ENCODE measurements around the gene RASSF5.
A peak's percentile ranks its signal among the peaks of the same experiment; 100 is the strongest.
"Not testable (repeated sequence)": the region's sequence is repeated elsewhere in the genome, so short reads cannot be mapped to it uniquely, and the experiment has no call there.

The RASSF5 gene

DNA sequence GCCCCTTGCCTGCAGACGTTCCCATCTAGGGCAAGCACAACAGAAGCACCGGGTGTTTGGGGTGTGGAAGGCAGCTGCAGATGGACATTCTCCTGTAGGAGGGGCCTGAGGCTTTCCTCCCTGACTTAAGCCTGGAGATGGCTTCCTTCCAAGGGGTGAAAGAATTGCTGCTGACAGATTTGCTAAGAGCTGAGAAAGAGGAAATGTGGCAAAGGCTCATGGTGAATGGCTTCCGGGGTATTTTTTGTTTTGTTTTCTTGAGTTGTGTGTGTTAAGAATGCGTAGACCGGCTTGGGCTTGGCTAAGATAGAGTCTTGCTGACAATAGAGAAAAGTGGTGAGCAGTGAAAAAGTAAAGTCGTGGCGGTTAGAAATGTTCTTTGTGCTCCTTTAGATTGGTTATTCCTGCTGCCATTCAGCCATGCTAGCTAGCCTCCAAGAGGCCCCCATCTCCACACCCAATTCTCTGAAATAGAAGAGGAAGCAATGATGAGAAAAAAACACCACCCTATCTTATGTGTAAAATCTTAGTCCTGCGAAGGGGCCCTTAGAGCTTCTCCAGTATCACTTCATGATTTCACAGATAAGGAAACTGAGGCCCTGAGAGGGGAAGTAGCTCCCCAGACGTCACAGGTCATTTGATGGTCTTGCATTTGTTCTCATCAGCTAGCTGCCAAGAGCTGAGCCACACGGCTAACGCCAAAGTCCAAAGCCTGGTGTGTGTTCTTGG is 68.0 kb downstream of the RASSF5 start:
- DNase-seq, result no peak

DNA sequence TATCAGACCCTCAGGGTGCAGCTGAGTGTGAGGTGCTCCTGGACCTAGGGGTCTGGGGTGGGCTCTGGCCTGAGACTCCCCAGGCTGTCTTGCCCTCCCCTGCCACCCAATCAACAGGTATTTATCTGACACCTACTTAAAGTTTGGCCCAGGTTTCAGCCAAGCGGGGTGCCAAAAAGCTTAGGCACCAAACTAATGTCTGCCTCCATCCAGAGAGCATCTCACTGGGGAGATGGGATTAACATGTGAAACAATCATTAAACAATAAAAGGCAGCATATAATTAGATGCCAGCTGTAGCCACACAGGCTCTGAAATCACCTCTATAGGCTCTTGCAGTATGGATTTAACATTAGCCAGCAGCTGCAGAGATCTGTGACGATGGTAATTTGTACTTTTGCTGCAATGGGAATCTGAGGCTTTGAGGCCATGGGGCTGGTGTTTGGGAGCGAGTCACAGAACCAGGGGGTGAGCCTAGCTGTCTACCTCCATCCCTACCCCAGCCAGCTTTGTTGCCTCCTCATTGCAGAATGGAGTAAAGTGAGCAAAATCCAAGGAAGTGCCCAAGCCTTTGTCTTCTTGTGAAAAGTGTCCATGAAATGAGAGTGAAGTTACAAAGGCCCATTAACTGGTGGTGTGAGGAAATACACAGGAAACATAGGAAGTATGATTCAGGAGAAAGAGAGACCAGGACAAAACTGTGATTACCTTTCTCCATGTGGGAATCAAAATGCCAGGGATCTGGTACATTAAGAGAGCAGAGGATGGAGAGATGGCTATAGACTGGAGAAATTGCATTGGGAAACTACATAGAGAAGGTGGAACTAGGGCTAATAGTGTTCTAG is 68.8 kb downstream of the RASSF5 start:
- DNase-seq, result peak; percentile 74

DNA sequence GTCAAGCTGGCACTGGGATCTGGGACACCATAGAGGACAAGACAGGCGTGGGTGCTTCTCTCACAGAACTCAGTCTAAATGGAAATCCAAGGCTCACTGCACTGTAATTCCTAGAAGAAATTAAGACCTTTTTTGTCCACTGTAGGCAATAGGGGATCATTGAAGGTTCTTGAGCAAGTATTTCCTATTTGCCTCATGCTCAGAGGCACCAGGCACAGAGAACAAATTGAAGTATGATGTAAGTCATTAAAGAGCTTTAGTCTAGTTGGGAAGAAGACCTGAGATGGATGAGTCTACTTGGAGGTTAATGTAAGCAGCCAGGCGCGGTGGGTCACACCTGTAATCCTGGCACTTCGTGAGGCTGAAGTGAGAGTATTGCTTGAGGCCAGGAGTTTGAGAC is 70.3 kb downstream of the RASSF5 start:
- DNase-seq, result no peak

DNA sequence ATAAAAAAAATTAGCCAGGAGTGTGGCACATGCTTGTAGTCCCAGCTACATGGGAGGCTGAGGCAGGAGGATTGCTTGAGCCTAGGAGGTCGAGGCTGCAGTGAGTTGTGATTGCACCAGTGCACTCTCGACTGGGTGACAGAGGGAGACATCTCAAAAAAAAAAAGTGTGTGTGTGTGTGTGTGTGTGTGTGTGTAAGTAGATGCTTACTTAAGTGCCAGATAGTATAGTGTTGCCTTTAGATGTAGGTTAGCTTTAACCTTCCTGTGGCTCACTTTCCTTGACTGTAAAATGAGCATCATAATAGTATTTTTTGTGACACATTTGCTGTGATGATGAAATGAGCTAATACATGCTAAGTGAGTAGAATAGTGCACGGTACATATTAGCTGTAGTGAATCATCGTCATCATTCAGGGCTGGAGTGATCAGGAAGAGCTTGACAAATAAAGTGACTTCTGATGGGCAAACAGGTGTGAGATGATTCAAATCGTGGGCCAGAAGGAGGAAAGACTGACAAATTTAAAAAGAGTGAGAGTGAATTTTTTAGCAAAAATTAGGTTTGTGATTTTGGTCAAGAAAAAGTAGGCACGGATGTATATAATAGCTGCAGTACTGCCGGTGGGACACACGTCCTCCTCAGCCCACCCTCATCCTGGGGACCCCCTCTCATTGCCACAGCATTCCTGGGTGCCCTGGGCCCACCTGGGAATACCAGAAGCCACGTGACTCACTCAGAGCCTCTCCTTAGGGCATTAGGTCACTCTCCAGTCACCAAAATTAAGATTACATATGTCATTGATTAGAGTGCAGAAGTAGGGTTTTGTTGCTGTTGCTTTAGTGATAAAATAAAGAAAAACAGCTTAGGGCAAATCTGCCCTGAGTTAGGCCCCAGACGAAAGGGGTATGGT is 71.0 kb downstream of the RASSF5 start:
- no peak for DNase-seq

DNA sequence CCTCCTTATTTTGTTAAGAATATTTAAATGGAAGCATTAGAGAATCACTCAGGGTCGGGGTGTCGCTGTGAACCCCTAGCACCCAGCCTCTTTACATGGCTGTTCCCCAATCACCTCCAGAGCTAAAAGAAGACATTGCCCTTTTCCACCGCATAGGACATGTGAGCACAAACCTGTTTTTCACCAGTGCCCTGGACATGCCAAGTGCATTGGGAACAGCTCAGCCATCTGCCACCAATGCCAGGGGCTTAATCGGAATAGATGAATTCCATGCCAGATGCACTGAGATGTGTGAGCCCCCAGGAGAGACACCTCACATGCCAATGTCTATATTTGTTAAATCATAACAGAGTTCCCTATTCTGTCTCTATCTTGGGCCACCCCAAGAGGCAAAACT is 71.6 kb downstream of the RASSF5 start:
- DNase-seq, result no peak

DNA sequence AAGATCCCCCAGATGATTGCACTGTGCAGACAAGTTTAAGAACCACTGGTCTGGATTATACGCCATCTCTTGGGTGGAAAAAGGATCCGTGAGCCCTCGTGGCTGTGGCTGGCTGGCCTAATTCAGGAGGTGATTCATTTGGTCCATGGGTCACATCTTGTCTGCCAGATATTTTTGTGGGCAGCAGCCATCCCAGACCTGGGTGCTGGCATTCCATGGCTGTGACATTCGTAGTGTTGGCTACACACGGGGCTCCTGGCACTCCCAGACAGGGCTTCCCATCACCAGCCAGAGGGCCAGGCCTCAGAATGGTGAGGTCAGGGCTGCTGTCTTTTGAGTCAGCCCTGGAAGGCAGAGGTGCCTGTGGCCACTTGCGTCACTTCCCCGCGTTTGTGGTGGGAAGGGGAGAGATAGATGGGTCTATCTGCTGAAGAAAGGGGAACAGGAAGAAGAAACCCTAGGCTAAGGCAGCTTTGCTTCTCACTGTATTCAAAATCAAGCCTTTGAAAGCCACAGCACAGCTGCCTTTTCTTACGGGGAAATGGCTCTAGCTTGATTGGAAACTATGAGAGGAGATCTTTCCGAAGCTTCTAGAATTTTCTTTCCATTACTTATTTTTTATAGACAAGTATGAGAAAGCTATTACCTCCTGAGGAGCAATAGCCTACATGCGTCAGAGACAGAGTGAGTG is 72.6 kb downstream of the RASSF5 start:
- DNase-seq, result no peak

DNA sequence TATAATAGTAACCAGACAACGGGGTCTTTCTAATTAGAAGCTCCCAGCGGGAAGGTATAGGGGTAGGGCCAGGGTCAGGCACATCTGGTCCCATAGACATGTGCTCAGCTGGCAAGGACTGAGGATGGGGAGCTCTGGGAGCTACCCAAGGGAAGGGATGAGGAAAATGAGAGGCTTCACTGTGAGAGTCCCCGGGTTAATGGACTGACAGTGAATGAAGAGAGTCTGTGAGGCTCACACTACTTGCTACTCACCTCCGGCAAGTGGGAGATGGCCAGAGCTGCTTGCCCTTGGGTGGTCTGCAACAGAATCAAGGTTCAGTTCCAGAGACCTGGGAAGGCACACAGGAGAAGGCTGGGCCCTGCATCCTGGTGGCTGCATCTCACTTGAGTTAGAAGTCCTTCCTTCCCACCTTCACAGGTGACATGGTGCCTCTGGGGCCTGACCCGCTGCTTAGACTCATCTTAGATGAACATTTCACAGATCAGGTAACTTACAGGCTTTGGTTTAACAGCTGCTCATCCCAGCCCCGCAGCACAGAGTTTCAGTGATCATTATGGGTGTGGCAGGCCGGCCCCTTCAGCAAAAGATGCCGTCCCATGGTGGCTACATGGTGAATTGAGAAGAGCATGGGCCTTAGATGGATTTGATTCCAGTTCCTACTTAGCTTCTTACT is 73.2 kb downstream of the RASSF5 start:
- no peak for DNase-seq

DNA sequence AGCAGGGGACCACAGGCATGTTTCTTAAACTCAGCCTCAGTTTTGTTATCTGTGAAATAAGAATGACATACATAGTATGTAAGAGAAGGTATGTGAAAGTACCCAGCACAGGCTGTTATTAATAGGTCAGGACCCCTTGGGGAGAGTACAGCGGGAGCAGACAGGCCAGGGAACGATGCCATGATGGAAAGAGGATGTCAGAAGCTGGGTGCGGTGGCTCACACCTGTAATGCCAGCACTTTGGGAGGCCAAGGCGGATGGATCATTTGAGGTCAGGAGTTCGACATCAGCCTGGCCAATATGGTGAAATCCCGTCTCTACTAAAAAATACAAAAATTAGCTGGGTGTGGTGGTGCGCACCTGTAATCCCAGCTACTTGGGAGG is 73.8 kb downstream of the RASSF5 start:
- not testable (repeated sequence) for DNase-seq

DNA sequence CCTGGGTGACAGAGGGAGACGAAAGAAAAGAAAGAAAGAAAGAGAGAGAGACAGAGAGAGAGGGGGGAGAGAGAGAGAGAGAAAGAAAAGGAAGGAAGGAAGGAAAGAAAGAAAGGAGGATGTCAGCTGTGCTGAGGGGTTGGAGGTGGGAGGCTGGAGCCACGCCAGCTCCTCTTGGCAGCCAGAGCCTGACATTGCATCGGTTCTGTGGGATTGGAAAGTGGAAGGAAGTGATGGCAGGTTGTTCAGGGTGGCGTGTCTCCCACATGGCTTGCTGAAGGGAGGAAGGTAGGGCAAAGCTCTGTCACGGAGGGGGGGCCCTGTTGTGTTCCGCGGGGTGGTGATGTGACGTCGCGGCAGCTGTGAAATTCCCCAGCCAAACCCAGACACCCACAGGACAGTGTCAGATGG is 74.2 kb downstream of the RASSF5 start:
- no peak for DNase-seq

DNA sequence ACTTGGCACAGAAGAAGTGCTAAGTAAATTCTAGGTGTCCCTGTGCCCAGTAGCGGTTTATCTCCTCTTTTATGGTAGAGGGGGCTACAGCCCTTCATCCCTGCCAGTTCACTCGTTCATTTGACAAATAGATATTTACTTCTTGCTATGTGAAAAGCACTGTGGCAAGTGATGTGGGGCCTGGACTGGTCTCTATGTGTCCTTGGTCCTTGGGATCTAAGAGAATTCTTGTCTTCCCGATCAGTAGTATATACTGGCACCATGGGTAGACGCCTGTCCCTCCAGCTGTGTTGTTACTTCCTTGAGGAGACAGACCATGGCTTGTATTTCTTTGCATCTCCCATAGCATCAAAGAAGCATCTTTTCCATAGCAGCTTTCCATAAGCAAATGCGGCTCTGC is 75.2 kb downstream of the RASSF5 start:
- no peak for DNase-seq

DNA sequence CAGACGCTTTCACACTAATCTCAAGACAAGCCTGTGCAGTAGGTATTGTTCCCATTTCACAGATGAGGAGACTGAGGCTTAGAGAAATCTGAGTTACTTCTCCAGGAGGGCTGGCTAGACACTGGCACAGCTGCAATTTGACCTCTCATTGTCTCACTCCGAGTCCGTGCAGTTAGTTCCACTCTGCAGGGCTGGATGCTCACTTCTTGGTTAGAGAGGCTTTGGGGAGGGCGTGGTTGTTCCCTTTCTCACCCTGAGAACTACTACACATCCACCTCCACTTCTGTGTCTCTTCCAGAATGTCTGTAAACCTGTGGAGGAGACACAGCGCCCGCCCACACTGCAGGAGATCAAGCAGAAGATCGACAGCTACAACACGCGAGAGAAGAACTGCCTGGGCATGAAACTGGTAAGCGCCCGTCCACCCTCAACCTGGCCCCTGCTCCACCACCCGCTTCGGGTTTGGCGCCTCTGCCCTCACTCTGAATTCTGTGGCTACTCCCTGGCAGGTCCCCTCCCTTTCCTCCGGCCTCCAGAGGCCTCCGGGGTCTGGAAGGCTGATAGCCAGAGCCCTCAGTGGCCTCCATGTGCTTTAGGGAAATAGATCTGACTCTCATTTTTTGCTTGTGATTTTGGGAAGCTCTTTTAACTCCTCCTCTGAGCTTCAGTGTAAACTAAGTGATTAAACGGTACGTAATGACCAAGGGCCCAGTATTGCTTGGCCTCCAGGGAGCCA is 75.8 kb downstream of the RASSF5 start:
- DNase-seq, result no peak

DNA sequence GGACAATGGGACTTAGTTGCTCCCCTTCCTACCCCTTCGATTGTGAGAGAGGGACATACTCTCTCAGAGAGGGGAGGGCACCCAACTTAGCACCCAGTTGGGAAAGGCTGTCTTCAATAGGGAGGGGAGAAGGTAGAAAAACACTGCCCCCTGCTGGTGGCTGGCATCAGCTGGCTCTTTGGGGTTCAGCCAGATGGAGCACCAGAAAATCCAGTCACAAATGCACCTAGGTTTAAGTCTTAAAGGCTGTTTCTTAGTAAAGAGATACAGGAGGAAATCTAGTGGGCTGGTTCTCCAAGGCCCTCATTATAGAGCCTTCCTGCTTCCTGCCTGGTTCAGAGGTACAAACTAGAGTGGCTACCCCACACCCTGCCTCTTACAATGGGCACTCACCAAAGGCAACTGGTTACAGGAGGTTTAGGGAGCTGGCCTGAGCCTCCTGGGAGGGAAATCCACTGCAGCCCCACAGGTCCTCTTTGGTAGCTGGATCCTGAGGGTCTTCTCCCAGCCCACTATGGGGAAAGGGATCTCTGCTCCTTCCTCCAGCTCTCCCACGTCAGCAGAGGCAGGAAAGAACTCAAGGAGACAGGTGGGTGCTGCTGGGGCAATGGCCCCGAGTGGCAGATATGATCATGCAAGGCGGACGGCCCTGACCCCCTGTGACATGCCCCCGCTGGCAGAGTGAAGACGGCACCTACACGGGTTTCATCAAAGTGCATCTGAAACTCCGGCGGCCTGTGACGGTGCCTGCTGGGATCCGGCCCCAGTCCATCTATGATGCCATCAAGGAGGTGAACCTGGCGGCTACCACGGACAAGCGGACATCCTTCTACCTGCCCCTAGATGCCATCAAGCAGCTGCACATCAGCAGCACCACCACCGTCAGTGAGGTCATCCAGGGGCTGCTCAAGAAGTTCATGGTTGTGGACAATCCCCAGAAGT is 76.6 kb downstream of the RASSF5 start:
- DNase-seq, result peak; percentile 82

DNA sequence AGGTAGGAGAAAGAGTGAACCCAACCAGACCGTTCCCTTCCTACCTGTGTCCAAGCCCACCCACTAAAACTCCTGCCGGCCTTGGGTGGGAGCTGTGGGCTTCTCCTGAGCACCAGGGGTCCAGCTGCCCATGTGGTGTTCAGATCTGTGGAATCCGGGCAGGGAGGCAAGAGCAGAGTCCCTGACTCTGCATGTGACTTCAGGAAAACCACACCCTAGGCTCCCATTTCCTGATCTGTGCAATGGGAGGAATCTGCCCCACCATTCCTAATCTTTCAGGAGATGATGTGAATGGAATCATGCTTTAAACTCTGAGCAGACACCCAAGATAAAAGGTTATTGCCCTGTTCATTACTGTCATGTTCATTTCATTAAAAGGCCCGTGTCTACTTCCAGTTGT is 77.4 kb downstream of the RASSF5 start:
- no peak for DNase-seq

DNA sequence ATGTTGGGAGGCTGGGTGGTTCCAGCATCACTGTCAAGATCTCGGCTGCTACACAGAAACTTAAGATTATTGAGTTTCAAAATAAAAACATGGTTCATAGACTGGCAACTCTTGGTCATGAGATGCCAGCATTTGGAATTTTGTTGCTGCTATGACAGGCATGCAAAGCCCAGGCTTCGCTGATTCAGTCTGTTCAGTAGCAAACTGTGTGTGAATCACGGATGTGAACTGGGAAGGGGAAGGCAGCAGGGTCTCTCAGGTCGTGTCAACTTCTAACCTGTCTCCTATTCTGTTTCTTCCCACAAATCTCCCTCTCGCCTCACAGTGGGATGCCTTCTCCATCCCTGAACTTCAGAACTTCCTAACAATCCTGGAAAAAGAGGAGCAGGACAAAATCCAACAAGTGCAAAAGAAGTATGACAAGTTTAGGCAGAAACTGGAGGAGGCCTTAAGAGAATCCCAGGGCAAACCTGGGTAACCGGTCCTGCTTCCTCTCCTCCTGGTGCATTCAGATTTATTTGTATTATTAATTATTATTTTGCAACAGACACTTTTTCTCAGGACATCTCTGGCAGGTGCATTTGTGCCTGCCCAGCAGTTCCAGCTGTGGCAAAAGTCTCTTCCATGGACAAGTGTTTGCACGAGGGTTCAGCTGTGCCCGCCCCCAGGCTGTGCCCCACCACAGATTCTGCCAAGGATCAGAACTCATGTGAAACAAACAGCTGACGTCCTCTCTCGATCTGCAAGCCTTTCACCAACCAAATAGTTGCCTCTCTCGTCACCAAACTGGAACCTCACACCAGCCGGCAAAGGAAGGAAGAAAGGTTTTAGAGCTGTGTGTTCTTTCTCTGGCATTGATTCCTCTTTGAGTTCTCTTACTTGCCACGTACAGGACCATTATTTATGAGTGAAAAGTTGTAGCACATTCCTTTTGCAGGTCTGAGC is 79.4 kb downstream of the RASSF5 start:
- DNase-seq, result no peak

DNA sequence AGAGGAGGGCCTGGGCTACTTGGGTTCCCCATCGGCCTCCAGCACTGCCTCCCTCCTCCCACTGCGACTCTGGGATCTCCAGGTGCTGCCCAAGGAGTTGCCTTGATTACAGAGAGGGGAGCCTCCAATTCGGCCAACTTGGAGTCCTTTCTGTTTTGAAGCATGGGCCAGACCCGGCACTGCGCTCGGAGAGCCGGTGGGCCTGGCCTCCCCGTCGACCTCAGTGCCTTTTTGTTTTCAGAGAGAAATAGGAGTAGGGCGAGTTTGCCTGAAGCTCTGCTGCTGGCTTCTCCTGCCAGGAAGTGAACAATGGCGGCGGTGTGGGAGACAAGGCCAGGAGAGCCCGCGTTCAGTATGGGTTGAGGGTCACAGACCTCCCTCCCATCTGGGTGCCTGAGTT is 80.6 kb downstream of the RASSF5 start:
- no peak for DNase-seq

DNA sequence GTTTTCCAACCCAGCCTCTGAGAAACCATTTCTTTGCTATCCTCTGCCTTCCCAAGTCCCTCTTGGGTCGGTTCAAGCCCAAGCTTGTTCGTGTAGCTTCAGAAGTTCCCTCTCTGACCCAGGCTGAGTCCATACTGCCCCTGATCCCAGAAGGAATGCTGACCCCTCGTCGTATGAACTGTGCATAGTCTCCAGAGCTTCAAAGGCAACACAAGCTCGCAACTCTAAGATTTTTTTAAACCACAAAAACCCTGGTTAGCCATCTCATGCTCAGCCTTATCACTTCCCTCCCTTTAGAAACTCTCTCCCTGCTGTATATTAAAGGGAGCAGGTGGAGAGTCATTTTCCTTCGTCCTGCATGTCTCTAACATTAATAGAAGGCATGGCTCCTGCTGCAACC is 81.2 kb downstream of the RASSF5 start:
- no peak for DNase-seq

DNA sequence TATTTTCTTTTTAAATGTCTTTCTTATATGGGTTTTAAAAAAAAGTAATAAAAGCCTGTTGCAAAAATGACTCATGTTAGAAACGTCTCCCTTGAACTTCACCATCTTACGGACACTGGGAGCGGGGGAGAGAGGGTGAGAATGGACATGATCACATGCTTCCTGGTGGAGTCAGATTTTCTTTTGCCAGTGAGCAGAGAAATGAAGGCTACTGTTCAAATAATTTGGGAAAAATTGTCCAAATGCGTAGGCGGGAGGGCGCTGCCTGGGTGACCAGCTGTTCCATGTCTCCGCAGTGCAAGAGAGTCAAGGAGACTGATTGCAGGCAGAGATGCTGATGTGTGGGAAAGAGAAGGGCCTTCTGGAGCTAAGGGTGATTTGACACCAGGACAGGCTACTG is 81.9 kb downstream of the RASSF5 start:
- no peak for DNase-seq

DNA sequence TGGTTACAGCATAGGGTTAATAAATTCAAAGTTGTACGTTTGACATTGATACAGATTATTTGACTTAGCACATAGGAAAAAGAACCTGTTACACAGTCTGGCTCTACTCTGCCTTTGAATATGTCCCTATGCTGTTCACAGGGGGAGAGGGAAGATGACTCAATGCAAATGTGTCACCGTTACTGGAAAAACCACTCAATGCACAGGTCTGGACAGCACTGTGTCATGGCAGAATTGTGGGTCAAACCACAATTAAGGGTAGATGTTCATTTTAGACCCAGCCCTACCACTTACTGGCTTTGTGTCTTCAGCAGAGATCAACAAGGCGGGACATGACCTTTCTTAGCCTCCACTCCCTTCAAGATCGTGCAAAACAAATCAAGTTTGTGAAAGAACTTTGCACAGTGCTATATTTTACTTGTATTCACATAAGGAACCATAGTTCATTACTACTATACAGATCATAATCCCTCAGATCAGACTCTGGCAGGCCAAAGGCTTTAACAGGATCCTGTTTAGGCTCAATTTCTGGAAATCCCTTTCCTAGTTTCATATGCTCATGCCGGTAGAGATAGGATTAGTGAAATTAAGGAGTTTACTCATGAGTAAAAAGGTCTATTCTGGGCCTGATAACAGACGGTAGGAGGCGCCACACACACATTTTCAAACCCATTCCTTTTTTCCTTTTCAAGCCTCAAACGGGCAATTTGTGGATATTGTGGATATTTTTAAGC is 82.9 kb downstream of the RASSF5 start:
- no peak for DNase-seq
